Measurements from ENCODE around the gene NDUFAB1.
A peak's percentile ranks its signal among the peaks of the same experiment; 100 is the strongest.
"Not testable (repeated sequence)": the region's sequence is repeated elsewhere in the genome, so short reads cannot be mapped to it uniquely, and the experiment has no call there.

Gene NDUFAB1

DNA sequence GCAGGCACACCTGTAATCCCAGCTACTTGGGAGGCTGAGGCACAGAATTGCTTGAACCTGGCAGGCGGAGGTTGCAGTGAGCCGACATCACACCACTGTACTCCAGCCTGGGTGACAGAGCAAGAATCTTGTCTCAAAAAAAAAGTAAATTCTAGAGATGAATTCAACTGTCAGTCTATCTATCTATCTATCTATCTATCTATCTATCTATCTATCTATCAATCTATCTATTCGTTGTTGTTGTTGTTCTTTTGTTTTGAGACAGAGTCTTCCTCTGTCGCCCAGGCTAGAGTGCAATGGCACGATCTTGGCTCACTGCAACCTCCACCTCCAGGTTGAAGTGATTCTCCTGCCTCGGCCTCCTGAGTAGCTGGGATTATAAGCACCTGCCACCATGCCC is 14.8 kb upstream of the NDUFAB1 start:
- H3K9me3 ChIP-seq (ENCODE audit: insufficient read depth, low read depth, low read length); H3K27me3 ChIP-seq (ENCODE audit: insufficient read depth, low read length); H3K4me3 ChIP-seq (ENCODE audit: low read length); H3K27ac ChIP-seq (ENCODE audit: low read length); H3K9ac ChIP-seq (ENCODE audit: low read depth, low read length); H3K4me1 ChIP-seq (ENCODE audit: insufficient read depth, low read length): not testable (repeated sequence)
- peaks cover 71% of the 10 kb centered on the region for H3K36me3 ChIP-seq (ENCODE audit: insufficient read depth, low read depth, low read length)

GRCh38 chr16:23609929-23610328 is 13.8 kb upstream of the NDUFAB1 start:
- no peaks in the 10 kb centered on the region for H3K27me3 ChIP-seq (ENCODE audit: insufficient read depth, low read length)
- H3K4me3 ChIP-seq (ENCODE audit: low read length), result no peak overlapping the region
- no peak overlapping the region for H3K27ac ChIP-seq (ENCODE audit: low read length)
- H3K36me3 ChIP-seq (ENCODE audit: insufficient read depth, low read depth, low read length), result peaks cover 73% of the 10 kb centered on the region
- H3K4me1 ChIP-seq (ENCODE audit: insufficient read depth, low read length), result no peaks in the 10 kb centered on the region
- H3K9ac ChIP-seq (ENCODE audit: low read depth, low read length), result no peak overlapping the region
- H3K9me3 ChIP-seq (ENCODE audit: insufficient read depth, low read depth, low read length), result no peaks in the 10 kb centered on the region

DNA sequence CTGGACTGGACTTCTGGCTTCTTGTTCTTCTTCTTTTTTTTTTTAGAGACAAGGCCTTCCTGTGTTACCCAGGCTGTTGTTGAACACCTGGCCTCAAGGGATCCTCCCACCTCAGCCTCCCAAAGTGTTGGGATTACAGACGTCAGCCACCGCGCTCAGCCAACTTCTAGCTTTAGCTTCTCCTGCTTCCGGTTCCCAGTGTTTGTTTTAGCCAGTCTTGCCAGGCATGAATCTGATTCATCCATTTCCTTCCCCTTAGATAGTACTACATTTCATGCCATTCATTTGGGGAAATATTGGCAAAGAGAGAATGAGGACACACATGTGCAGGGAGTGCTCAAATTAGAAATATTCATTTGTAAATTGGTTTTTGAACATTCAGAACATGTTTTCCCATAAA is 12.1 kb upstream of the NDUFAB1 start:
- Histone ChIP-seq H3K27ac (ENCODE audit: low read length) (no peak overlapping the region), H3K4me1 (ENCODE audit: insufficient read depth, low read length) (no peaks in the 10 kb centered on the region), H3K4me3 (ENCODE audit: low read length) (no peak overlapping the region), H3K9me3 (ENCODE audit: insufficient read depth, low read depth, low read length) (no peaks in the 10 kb centered on the region), H3K9ac (ENCODE audit: low read depth, low read length) (no peak overlapping the region), H3K27me3 (ENCODE audit: insufficient read depth, low read length) (no peaks in the 10 kb centered on the region), H3K36me3 (ENCODE audit: insufficient read depth, low read depth, low read length) (peaks cover 73% of the 10 kb centered on the region)

GRCh38 chr16:23607726-23608125 is 11.6 kb upstream of the NDUFAB1 start:
- no peaks in the 10 kb centered on the region for H3K27me3 ChIP-seq (ENCODE audit: insufficient read depth, low read length)
- no peak overlapping the region for H3K4me3 ChIP-seq (ENCODE audit: low read length)
- no peaks in the 10 kb centered on the region for H3K9me3 ChIP-seq (ENCODE audit: insufficient read depth, low read depth, low read length)
- no peak overlapping the region for H3K9ac ChIP-seq (ENCODE audit: low read depth, low read length)
- H3K27ac ChIP-seq (ENCODE audit: low read length), result no peak overlapping the region
- H3K36me3 ChIP-seq (ENCODE audit: insufficient read depth, low read depth, low read length), result peaks cover 73% of the 10 kb centered on the region
- H3K4me1 ChIP-seq (ENCODE audit: insufficient read depth, low read length), result no peaks in the 10 kb centered on the region

DNA sequence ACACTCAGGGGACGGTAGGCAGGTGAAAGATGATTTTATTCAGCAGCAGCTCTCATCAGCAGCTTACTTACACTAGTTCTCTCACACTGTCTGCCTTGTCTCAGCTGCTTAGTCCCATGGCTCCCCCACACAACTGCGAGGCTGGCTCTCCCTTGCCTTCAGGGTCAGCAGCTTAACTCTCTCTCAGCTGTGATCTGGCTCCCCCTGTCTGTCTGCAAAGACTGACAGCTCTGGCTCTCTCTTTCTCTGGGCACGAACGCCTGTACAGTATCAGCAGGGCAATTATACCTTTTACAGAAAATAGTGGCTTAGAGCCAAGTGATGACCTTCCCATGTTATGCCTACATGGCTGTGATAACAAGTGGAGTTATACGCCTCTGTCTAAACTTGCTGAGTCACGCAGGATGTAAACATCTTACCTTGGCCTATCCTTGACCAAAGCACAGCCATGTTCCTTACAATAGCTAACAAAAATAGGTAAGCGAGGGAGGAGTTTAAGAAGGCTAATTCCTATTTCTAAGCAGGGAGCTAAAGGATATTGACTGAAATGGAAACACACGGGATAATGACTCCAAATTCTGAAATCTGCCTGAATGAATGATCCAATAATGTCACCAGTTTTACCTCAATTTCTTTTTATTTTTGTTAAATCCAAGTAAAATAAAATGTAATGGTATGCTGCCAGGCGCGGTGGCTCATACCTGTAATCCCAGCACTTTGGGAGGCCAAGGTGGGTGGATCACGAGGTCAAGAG is 1.1 kb upstream of the NDUFAB1 start:
- 0 out of 2 replicates have a peak overlapping the region, but pooled peaks have one; percentile 35 for H3K4me3 ChIP-seq (ENCODE audit: low read length)
- H3K27ac ChIP-seq (ENCODE audit: low read length), result no peak overlapping the region
- peaks cover 27% of the 10 kb centered on the region for H3K36me3 ChIP-seq (ENCODE audit: insufficient read depth, low read depth, low read length)
- 0 out of 2 replicates have a peak overlapping the region, but pooled peaks have one; percentile 52 for H3K9ac ChIP-seq (ENCODE audit: low read depth, low read length)
- no peaks in the 10 kb centered on the region for H3K9me3 ChIP-seq (ENCODE audit: insufficient read depth, low read depth, low read length)
- peaks cover 17% of the 10 kb centered on the region for H3K4me1 ChIP-seq (ENCODE audit: insufficient read depth, low read length)
- no peaks in the 10 kb centered on the region for H3K27me3 ChIP-seq (ENCODE audit: insufficient read depth, low read length)

DNA sequence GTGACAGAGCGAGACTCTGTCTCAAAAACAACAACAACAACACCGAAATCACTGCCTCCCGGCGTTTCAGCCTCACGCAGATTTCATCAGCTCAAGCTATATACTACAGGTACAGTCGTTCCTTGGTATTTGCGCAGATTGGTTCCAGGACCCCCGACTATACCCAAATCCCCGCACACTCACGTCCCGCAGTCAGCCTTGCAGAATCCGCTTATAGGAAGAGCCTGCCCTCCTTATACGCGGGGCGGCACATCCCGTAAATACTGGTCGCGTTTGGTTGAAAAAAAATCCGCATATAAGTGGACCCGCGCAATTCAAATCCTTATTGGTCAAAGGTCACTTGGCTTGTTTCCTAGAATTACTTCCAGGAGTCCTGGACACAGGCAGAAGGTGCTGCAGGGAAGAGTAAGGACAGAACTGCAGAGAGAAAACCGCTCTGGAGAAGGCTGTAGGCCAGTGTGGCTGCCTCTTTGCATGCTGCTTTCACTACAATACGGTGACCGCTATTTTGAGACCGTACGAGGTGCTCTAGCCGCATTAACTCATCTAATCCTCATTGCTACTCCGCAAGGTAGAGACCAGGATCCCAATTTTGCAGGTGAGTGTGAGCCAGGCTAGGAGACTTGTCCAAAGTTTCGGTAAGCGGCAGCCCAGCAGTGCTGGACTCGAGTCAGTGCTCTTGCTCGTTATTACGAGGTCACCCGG is 718 bp downstream of the NDUFAB1 start:
- Histone ChIP-seq H3K4me1 (ENCODE audit: insufficient read depth, low read length) (peaks cover 13% of the 10 kb centered on the region), H3K9me3 (ENCODE audit: insufficient read depth, low read depth, low read length) (no peaks in the 10 kb centered on the region), H3K9ac (ENCODE audit: low read depth, low read length) (peak overlapping the region; percentile 97), H3K4me3 (ENCODE audit: low read length) (peak overlapping the region; percentile 99), H3K27ac (ENCODE audit: low read length) (peak overlapping the region; percentile 72), H3K27me3 (ENCODE audit: insufficient read depth, low read length) (no peaks in the 10 kb centered on the region), H3K36me3 (ENCODE audit: insufficient read depth, low read depth, low read length) (peaks cover 34% of the 10 kb centered on the region)

GRCh38 chr16:23594186-23594585 is 1.9 kb downstream of the NDUFAB1 start:
- Histone ChIP-seq H3K27me3 (ENCODE audit: insufficient read depth, low read length) (no peaks in the 10 kb centered on the region), H3K4me3 (ENCODE audit: low read length) (no peak overlapping the region), H3K4me1 (ENCODE audit: insufficient read depth, low read length) (peaks cover 10% of the 10 kb centered on the region), H3K27ac (ENCODE audit: low read length) (no peak overlapping the region), H3K9me3 (ENCODE audit: insufficient read depth, low read depth, low read length) (no peaks in the 10 kb centered on the region), H3K36me3 (ENCODE audit: insufficient read depth, low read depth, low read length) (peaks cover 47% of the 10 kb centered on the region), H3K9ac (ENCODE audit: low read depth, low read length) (no peak overlapping the region)

- H3K9ac ChIP-seq (ENCODE audit: low read depth, low read length), result no peak overlapping the region
- H3K27ac ChIP-seq (ENCODE audit: low read length), result no peak overlapping the region
- H3K36me3 ChIP-seq (ENCODE audit: insufficient read depth, low read depth, low read length), result peaks cover 83% of the 10 kb centered on the region
- H3K9me3 ChIP-seq (ENCODE audit: insufficient read depth, low read depth, low read length), result no peaks in the 10 kb centered on the region
- no peaks in the 10 kb centered on the region for H3K4me1 ChIP-seq (ENCODE audit: insufficient read depth, low read length)
- H3K4me3 ChIP-seq (ENCODE audit: low read length), result no peak overlapping the region
- no peaks in the 10 kb centered on the region for H3K27me3 ChIP-seq (ENCODE audit: insufficient read depth, low read length)
Measured at GRCh38 chr16:23590181-23590580, 5.9 kb downstream of the NDUFAB1 start.

- Histone ChIP-seq H3K9me3 (ENCODE audit: insufficient read depth, low read depth, low read length) (no peaks in the 10 kb centered on the region), H3K27me3 (ENCODE audit: insufficient read depth, low read length) (no peaks in the 10 kb centered on the region)
Measured at GRCh38 chr16:23587726-23588125, 8.4 kb downstream of the NDUFAB1 start.

DNA sequence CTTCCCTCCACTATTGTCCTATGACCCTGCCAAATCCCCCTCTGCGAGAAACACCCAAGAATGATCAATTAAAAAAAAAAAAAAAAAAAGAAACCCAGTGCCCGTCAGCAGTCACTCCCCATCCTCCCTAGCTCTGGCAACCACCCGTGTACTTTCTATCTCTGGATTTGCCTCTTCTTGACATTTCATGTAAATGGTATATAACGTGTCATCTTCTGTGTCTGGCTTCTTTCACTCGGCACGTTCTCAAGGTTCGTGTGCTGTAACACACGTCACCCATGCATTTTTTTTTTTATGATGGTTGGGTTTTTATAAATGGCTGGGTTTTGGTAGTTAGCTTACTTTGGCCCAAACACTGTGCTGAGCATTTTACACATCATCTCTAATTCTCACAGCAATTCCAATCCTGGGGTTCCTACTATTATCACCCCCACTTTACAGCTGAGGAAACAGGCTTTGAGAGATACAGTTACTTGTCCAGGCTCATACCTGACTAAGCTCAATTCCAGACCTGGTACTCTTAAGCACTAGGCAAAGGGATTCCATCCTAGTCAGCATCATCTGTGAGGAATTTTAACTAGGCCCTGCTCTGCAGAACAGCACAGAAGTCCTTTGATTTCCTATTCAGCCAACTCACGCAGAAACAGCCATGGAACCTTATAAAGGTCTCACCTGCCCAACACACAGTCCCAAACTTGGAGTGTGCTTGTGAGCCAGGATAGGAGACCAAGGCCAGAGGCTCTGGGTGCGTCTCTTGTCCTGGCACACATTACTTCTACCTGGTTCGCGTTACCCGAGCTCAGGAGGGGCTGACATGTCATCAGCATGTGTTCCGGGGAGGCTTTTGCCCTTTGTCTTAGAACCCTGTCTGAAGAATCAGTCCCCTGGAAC is 11.7 kb downstream of the NDUFAB1 start:
- Histone ChIP-seq H3K9me3 (ENCODE audit: insufficient read depth, low read depth, low read length) (no peaks in the 10 kb centered on the region), H3K9ac (ENCODE audit: low read depth, low read length) (no peak overlapping the region), H3K36me3 (ENCODE audit: insufficient read depth, low read depth, low read length) (peaks cover 81% of the 10 kb centered on the region), H3K4me3 (ENCODE audit: low read length) (no peak overlapping the region), H3K4me1 (ENCODE audit: insufficient read depth, low read length) (no peaks in the 10 kb centered on the region), H3K27me3 (ENCODE audit: insufficient read depth, low read length) (no peaks in the 10 kb centered on the region), H3K27ac (ENCODE audit: low read length) (no peak overlapping the region)

More at GRCh38 chr16:23587726-23588125, 8.4 kb downstream of the NDUFAB1 start:
- Histone ChIP-seq H3K9ac (ENCODE audit: low read depth, low read length) (no peak overlapping the region), H3K27ac (ENCODE audit: low read length) (no peak overlapping the region), H3K36me3 (ENCODE audit: insufficient read depth, low read depth, low read length) (peaks cover 83% of the 10 kb centered on the region), H3K4me1 (ENCODE audit: insufficient read depth, low read length) (no peaks in the 10 kb centered on the region), H3K4me3 (ENCODE audit: low read length) (no peak overlapping the region)

DNA sequence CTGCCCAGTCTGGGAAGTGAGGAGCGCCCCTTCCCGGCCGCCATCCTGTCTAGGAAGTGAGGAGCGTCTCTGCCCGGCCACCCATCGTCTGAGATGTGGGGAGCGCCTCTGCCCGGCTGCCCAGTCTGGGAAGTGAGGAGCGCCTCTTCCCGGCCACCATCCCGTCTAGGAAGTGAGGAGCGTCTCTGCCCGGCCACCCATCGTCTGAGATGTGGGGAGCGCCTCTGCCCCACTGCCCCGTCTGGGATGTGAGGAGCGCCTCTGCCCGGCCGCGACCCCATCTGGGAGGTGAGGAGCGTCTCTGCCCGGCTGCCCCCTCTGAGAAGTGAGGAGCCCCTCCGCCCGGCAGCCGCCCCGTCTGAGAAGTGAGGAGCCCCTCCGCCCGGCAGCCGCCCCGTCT is 12.8 kb downstream of the NDUFAB1 start:
- H3K4me1 ChIP-seq (ENCODE audit: insufficient read depth, low read length); H3K27ac ChIP-seq (ENCODE audit: low read length); H3K9me3 ChIP-seq (ENCODE audit: insufficient read depth, low read depth, low read length); H3K4me3 ChIP-seq (ENCODE audit: low read length); H3K9ac ChIP-seq (ENCODE audit: low read depth, low read length); H3K27me3 ChIP-seq (ENCODE audit: insufficient read depth, low read length): not testable (repeated sequence)
- H3K36me3 ChIP-seq (ENCODE audit: insufficient read depth, low read depth, low read length), result peaks cover 79% of the 10 kb centered on the region
